LHCN-M2 (cell line): Measurements from ENCODE around the gene SMAD1. TPM values are rescaled to one million over a fixed set of nuclear protein-coding genes. Genes with fewer than 3 reads are reported as not detected.
"Not testable (repeated sequence)": the region's sequence is repeated elsewhere in the genome, so short reads cannot be mapped to it uniquely, and the experiment has no call there.

Experiments
- DNase-seq: peaks from one replicate; pipeline ENCODE4 v3.0.0-alpha.2; 2012; ENCODE audit warnings: low read depth
- total RNA-seq: library from RNA; depleted of rRNA; stranded (reverse); fragments of >200 nt; gene quantifications from 2 replicates; pipeline ENCODE4 v1.2.3, GENCODE V29; 2014; rRNA removed

Gene SMAD1
- total RNA-seq, 1 experiment from 2014 or later, result 55.5 TPM

- DNase-seq, result peak; percentile 76
Measured at GRCh38 chr4:145557720-145558119, 76.1 kb downstream of the SMAD1 start.

GRCh38 chr4:145563293-145563985, 81.8 kb downstream of the SMAD1 start:
- DNase-seq, result no peak

- no peak for DNase-seq
Measured at GRCh38 chr4:145564540-145564939, 82.9 kb downstream of the SMAD1 start.

GRCh38 chr4:145565328-145565727, 83.7 kb downstream of the SMAD1 start:
- peak; percentile 66 for DNase-seq

GRCh38 chr4:145566086-145566708, 84.5 kb downstream of the SMAD1 start:
- DNase-seq, result no peak

GRCh38 chr4:145566768-145567167, 85.1 kb downstream of the SMAD1 start:
- no peak for DNase-seq

- DNase-seq, result no peak
Measured at GRCh38 chr4:145567516-145567915, 85.9 kb downstream of the SMAD1 start.

GRCh38 chr4:145574546-145574945, 92.9 kb downstream of the SMAD1 start:
- not testable (repeated sequence) for DNase-seq

- DNase-seq, result no peak
Measured at GRCh38 chr4:145580906-145581305, 99.3 kb downstream of the SMAD1 start.

GRCh38 chr4:145583191-145584055, 101.8 kb downstream of the SMAD1 start:
- no peak for DNase-seq

GRCh38 chr4:145587088-145587754, 105.6 kb downstream of the SMAD1 start:
- DNase-seq, result no peak

GRCh38 chr4:145589381-145589780, 107.7 kb downstream of the SMAD1 start:
- DNase-seq, result not testable (repeated sequence)

GRCh38 chr4:145589916-145590702, 108.5 kb downstream of the SMAD1 start:
- no peak for DNase-seq

GRCh38 chr4:145602129-145602760, 120.6 kb downstream of the SMAD1 start:
- no peak for DNase-seq

- no peak for DNase-seq
Measured at GRCh38 chr4:145605941-145606340, 124.3 kb downstream of the SMAD1 start.

Other genes with a start within 250 kb of the SMAD1 start
- gene MMAA, start 137.5 kb downstream of the SMAD1 start, total RNA-seq, result 5.1 and 6.5 TPM in 2 replicates
- not detected in 2 replicates for gene C4orf51, start 198.3 kb downstream of the SMAD1 start, total RNA-seq